Astrocyte (in vitro differentiated cells and primary cell): ENCODE data around the gene BORCS5. TPM values are rescaled to one million over a fixed set of nuclear protein-coding genes. Genes with fewer than 3 reads are reported as not detected.

ENCODE experiments used
- DNase-seq: peaks from one replicate; pipeline ENCODE4 v3.0.0-alpha.2; 2010; ENCODE audit warnings: low read depth
- FAIRE-seq: peaks from 2 replicates; lab custom pipeline; 2011; peaks lifted over from hg19 to GRCh38; lab: Jason Lieb, UNC
- H2AFZ ChIP-seq: 2 replicates; pipeline ENCODE4 v1.6.0; 2012; ENCODE audit warnings: low read depth, low read length, inconsistent platforms
- H3K27ac ChIP-seq: 2 replicates; pipeline ENCODE4 v1.5.1; 2011; ENCODE audit warnings: low read depth, low read length, inconsistent platforms
- H3K27me3 ChIP-seq: 2 replicates; pipeline ENCODE4 v1.6.0; 2011; ENCODE audit warnings: low read length, inconsistent platforms; ENCODE audit not compliant: insufficient read depth
- H3K36me3 ChIP-seq: 2 replicates; pipeline ENCODE4 v1.5.1; 2011; ENCODE audit warnings: low read length, inconsistent platforms; ENCODE audit not compliant: insufficient read depth
- H3K4me1 ChIP-seq: 2 replicates; pipeline ENCODE4 v1.5.1; 2011; ENCODE audit warnings: low read length, inconsistent platforms; ENCODE audit not compliant: insufficient read depth
- H3K4me2 ChIP-seq: 2 replicates; pipeline ENCODE4 v1.6.0; 2012; ENCODE audit warnings: low read length, inconsistent platforms
- H3K4me3 ChIP-seq: 2 replicates; pipeline ENCODE4 v1.5.1; 2011; ENCODE audit warnings: low read depth, mild to moderate bottlenecking, low read length, inconsistent platforms; ENCODE audit not compliant: insufficient read depth
- H3K79me2 ChIP-seq: 2 replicates; pipeline ENCODE4 v1.6.0; 2012; ENCODE audit warnings: mild to moderate bottlenecking, low read length, inconsistent platforms; ENCODE audit not compliant: insufficient read depth
- H3K9ac ChIP-seq: 2 replicates; pipeline ENCODE4 v1.6.0; 2012; ENCODE audit warnings: mild to moderate bottlenecking, low read length, inconsistent platforms
- H3K9me3 ChIP-seq: 2 replicates; pipeline ENCODE4 v1.5.1; 2012; ENCODE audit warnings: low read depth, mild to moderate bottlenecking, low read length, inconsistent platforms; ENCODE audit not compliant: insufficient read depth
- H4K20me1 ChIP-seq: 2 replicates; pipeline ENCODE4 v1.6.0; 2012; ENCODE audit warnings: low read length, inconsistent platforms; ENCODE audit not compliant: insufficient read depth
- H3K27ac Mint-ChIP-seq: one replicate; pipeline ENCODE4 v1.8.0; 2021; ENCODE audit warnings: mild to moderate bottlenecking, mixed read lengths; ENCODE audit not compliant: unreplicated experiment
- H3K27me3 Mint-ChIP-seq: one replicate; pipeline ENCODE4 v1.8.0; 2021; ENCODE audit warnings: low read depth, mixed read lengths; ENCODE audit not compliant: unreplicated experiment
- H3K36me3 Mint-ChIP-seq: one replicate; pipeline ENCODE4 v1.8.0; 2021; ENCODE audit warnings: low read depth, mixed read lengths; ENCODE audit not compliant: unreplicated experiment
- H3K4me1 Mint-ChIP-seq: one replicate; pipeline ENCODE4 v1.8.0; 2021; ENCODE audit warnings: low read depth, mixed read lengths; ENCODE audit not compliant: unreplicated experiment
- H3K4me3 Mint-ChIP-seq: one replicate; pipeline ENCODE4 v1.8.0; 2021; ENCODE audit warnings: mild to moderate bottlenecking, moderate library complexity, mixed read lengths; ENCODE audit not compliant: unreplicated experiment
- H3K9me3 Mint-ChIP-seq: one replicate; pipeline ENCODE4 v1.8.0; 2021; ENCODE audit warnings: mild to moderate bottlenecking, mixed read lengths; ENCODE audit not compliant: unreplicated experiment
- EZH2 ChIP-seq: IDR thresholded peaks from 2 replicates; pipeline ENCODE4 v1.6.1; 2012; ENCODE audit warnings: mild to moderate bottlenecking, low read length, inconsistent platforms; ENCODE audit not compliant: insufficient read depth
- total RNA-seq: library from RNA; stranded (reverse); gene quantifications from 2 replicates; pipeline ENCODE4 v1.2.1, GENCODE V29; 2021
- TF ChIP-seq, protein P1 (sequence below): IDR thresholded peaks from 2 replicates; pipeline ENCODE4 v1.5.1; 2011; ENCODE audit warnings: low read depth, mild to moderate bottlenecking, inconsistent platforms, low read length, moderate library complexity; ENCODE audit not compliant: insufficient read depth

BORCS5 gene
- total RNA-seq, 1 donor from 2014 or later: 8.1 TPM

- H3K9me3 ChIP-seq: no peaks in the 10 kb centered on the region
- H3K4me2 ChIP-seq: no peak overlapping the region
- H3K9ac ChIP-seq: no peak overlapping the region
- H3K27ac Mint-ChIP-seq: no peak overlapping the region
- peaks cover 2% of the 10 kb centered on the region for H3K36me3 Mint-ChIP-seq
- no peaks in the 10 kb centered on the region for H3K27me3 Mint-ChIP-seq
- H4K20me1 ChIP-seq: peaks cover 43% of the 10 kb centered on the region
- TF ChIP-seq, protein P1, sequence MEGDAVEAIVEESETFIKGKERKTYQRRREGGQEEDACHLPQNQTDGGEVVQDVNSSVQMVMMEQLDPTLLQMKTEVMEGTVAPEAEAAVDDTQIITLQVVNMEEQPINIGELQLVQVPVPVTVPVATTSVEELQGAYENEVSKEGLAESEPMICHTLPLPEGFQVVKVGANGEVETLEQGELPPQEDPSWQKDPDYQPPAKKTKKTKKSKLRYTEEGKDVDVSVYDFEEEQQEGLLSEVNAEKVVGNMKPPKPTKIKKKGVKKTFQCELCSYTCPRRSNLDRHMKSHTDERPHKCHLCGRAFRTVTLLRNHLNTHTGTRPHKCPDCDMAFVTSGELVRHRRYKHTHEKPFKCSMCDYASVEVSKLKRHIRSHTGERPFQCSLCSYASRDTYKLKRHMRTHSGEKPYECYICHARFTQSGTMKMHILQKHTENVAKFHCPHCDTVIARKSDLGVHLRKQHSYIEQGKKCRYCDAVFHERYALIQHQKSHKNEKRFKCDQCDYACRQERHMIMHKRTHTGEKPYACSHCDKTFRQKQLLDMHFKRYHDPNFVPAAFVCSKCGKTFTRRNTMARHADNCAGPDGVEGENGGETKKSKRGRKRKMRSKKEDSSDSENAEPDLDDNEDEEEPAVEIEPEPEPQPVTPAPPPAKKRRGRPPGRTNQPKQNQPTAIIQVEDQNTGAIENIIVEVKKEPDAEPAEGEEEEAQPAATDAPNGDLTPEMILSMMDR: no peak
- no peak for TF ChIP-seq EZH2
- no peak overlapping the region for H3K27ac ChIP-seq
- peaks cover 29% of the 10 kb centered on the region for H3K4me1 ChIP-seq
- H2AFZ ChIP-seq: no peak overlapping the region
- no peak overlapping the region for H3K4me3 ChIP-seq
- H3K79me2 ChIP-seq: peaks cover 66% of the 10 kb centered on the region
- H3K27me3 ChIP-seq: no peaks in the 10 kb centered on the region
- no peaks in the 10 kb centered on the region for H3K9me3 Mint-ChIP-seq
- no peak overlapping the region for H3K4me3 Mint-ChIP-seq
- H3K4me1 Mint-ChIP-seq: peaks cover 34% of the 10 kb centered on the region
- H3K36me3 ChIP-seq: no peaks in the 10 kb centered on the region
- FAIRE-seq (no peak), DNase-seq (no peak)
Observed at GRCh38 chr12:12508612-12509011, 151.7 kb downstream of the BORCS5 start.

DNA sequence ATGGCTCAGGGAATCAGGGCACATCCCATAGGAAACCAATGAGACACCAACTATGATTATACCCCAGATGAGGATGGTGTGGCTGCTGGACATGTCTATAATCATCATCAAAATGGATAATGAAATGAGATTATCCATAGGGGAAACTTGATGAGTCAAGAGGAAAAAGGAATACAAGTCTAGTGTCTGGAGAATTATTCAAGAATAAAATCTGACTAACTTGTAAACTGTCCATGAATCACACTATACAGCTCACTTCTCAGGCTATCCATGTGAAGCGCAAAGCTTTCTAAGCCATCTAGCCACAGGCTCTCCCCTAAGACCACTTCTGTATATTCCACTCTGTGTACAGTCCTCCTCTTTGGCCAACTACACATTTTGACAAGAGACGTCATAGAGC is 153.3 kb downstream of the BORCS5 start:
- Mint-ChIP-seq H3K4me1 (peaks cover 33% of the 10 kb centered on the region), H3K9me3 (no peaks in the 10 kb centered on the region), H3K27ac (peak overlapping the region; percentile 86), H3K36me3 (peaks cover 3% of the 10 kb centered on the region), H3K27me3 (no peaks in the 10 kb centered on the region), H3K4me3 (no peak overlapping the region)
- no peak overlapping the region for H3K4me3 ChIP-seq
- peak overlapping the region; percentile 69 for H3K27ac ChIP-seq
- H3K4me1 ChIP-seq: peaks cover 29% of the 10 kb centered on the region
- FAIRE-seq (peak; percentile 29), DNase-seq (peak; percentile 82)
- H3K36me3 ChIP-seq: no peaks in the 10 kb centered on the region
- no peaks in the 10 kb centered on the region for H3K9me3 ChIP-seq
- no peaks in the 10 kb centered on the region for H3K27me3 ChIP-seq
- peak overlapping the region; percentile 14 for H3K4me2 ChIP-seq
- peaks cover 46% of the 10 kb centered on the region for H4K20me1 ChIP-seq
- H2AFZ ChIP-seq: no peak overlapping the region
- peaks cover 55% of the 10 kb centered on the region for H3K79me2 ChIP-seq
- no peak for TF ChIP-seq EZH2
- TF ChIP-seq, protein P1: no peak
- H3K9ac ChIP-seq: no peak overlapping the region

DNA sequence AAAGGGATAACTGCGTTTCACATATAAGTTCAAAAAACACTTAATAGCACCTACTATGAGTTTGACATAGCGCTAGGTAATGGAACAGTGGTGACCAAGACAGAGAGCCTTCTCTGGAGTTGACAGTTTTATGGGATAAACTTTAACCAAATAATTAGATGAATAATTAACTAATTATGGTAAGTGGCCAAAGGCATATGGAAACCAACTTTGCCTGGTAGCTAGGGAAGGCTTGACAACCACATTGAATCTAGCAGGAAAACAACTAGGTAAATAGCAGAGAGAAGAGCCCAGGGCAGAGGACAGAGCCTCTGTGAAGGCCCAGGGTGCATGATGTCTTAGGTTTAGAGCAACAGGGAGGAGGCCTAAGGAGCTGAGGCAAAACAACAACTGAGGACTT is 153.7 kb downstream of the BORCS5 start:
- H3K27ac Mint-ChIP-seq: no peak overlapping the region
- Histone ChIP-seq H3K27ac (peak overlapping the region; percentile 69), H3K4me2 (peak overlapping the region; percentile 5)

More for the DNA sequence above, 153.7 kb downstream of the BORCS5 start:
- DNase-seq (no peak), FAIRE-seq (no peak)
- no peaks in the 10 kb centered on the region for H3K27me3 Mint-ChIP-seq
- H3K9me3 ChIP-seq: no peaks in the 10 kb centered on the region
- peaks cover 3% of the 10 kb centered on the region for H3K36me3 Mint-ChIP-seq
- H3K79me2 ChIP-seq: peaks cover 51% of the 10 kb centered on the region
- H3K4me1 ChIP-seq: peaks cover 26% of the 10 kb centered on the region
- no peaks in the 10 kb centered on the region for H3K36me3 ChIP-seq
- H3K27me3 ChIP-seq: no peaks in the 10 kb centered on the region
- no peak overlapping the region for H3K4me3 Mint-ChIP-seq
- H3K9ac ChIP-seq: no peak overlapping the region
- H4K20me1 ChIP-seq: peaks cover 42% of the 10 kb centered on the region
- H3K4me3 ChIP-seq: no peak overlapping the region
- no peak overlapping the region for H2AFZ ChIP-seq
- H3K4me1 Mint-ChIP-seq: peaks cover 29% of the 10 kb centered on the region
- TF ChIP-seq, protein P1: no peak
- no peak for TF ChIP-seq EZH2
- H3K9me3 Mint-ChIP-seq: no peaks in the 10 kb centered on the region
